Caco-2 (cell line): ENCODE data around the gene HMCN1. TPM values are rescaled to one million over a fixed set of nuclear protein-coding genes. Genes with fewer than 3 reads are reported as not detected.

ENCODE experiments used
- BruUV-seq: library from RNA; stranded (reverse); fragments of 400-500 nt; replicated peaks from 2 replicates; lab custom pipeline; 2021; lab: Mats Ljungman, UMichigan
- CTCF ChIA-PET: fragments of 300-600 bp; sonication (Branson Sonifier 250); formaldehyde crosslinking; loops from one replicate; lab custom pipeline; 2022; ENCODE audit warnings: antibody characterized with exemption; lab: Charles Lee
- POLR2A ChIA-PET: fragments of 300-600 bp; sonication (Branson Sonifier 250); formaldehyde crosslinking; loops from one replicate; lab custom pipeline; 2022; ENCODE audit warnings: antibody characterized with exemption; lab: Charles Lee
- DNase-seq, 2 experiments: peaks; one replicate each; pipeline versions ENCODE4 v3.0.0 to v3.0.0-alpha.2; 2020 to 2022
- H3K27me3 ChIP-seq: replicated peaks from 2 replicates; pipeline ENCODE4 v1.6.0; 2011; ENCODE audit warnings: low read length; ENCODE audit not compliant: control insufficient read depth, insufficient read depth
- H3K36me3 ChIP-seq: 2 replicates; pipeline ENCODE4 v1.5.1; 2011; ENCODE audit warnings: low read length; ENCODE audit not compliant: control insufficient read depth, insufficient read depth
- H3K4me1 ChIP-seq: fragments of 250-450 bp; sonication (Bioruptor Pico); 2 replicates; pipeline ENCODE4 v1.5.1; 2020; ENCODE audit warnings: mild to moderate bottlenecking
- H3K4me3 ChIP-seq: 2 replicates; pipeline ENCODE4 v1.5.1; 2011; ENCODE audit warnings: low read depth, mild to moderate bottlenecking, control low read depth, low read length
- H3K9me3 ChIP-seq: fragments of 250-450 bp; sonication (Bioruptor Pico); 2 replicates; pipeline ENCODE4 v1.5.1; 2020; ENCODE audit warnings: mild to moderate bottlenecking, moderate library complexity
- H3K27ac Mint-ChIP-seq: one replicate; pipeline ENCODE4 v1.8.0; 2022; ENCODE audit warnings: mixed read lengths; ENCODE audit not compliant: unreplicated experiment
- H3K27me3 Mint-ChIP-seq: one replicate; pipeline ENCODE4 v1.8.0; 2022; ENCODE audit warnings: mixed read lengths; ENCODE audit not compliant: insufficient read depth, unreplicated experiment
- H3K36me3 Mint-ChIP-seq: one replicate; pipeline ENCODE4 v1.8.0; 2022; ENCODE audit warnings: mild to moderate bottlenecking, mixed read lengths; ENCODE audit not compliant: insufficient read depth, unreplicated experiment
- H3K4me1 Mint-ChIP-seq: one replicate; pipeline ENCODE4 v1.8.0; 2022; ENCODE audit warnings: low read depth, mixed read lengths; ENCODE audit not compliant: unreplicated experiment
- H3K4me3 Mint-ChIP-seq: one replicate; pipeline ENCODE4 v1.8.0; 2022; ENCODE audit warnings: mild to moderate bottlenecking, moderate library complexity, mixed read lengths; ENCODE audit not compliant: unreplicated experiment
- H3K9me3 Mint-ChIP-seq: one replicate; pipeline ENCODE4 v1.8.0; 2022; ENCODE audit warnings: mixed read lengths; ENCODE audit not compliant: unreplicated experiment
- CTCF ChIP-seq, 2 experiments: fragments of 200-600 bp in 1 of 2; IDR thresholded peaks; 1 replicate in 1 of 2; 2 replicates in 1 of 2; pipeline versions ENCODE4 v1.5.1 to v1.8.0; 2011 to 2022; ENCODE audit warnings: antibody characterized with exemption in 1 of 2, control low read depth in 1 of 2, inconsistent platforms in 1 of 2, low read depth in 1 of 2, low read length in 1 of 2, mild to moderate bottlenecking in 1 of 2, moderate library complexity in 1 of 2; ENCODE audit not compliant: insufficient read depth in 1 of 2, severe bottlenecking in 1 of 2, unreplicated experiment in 1 of 2
- intact Hi-C: fragments of 100-400 bp; cut with micrococcal nuclease; formaldehyde crosslinking; loops from one replicate; pipeline ENCODE4 v1.10.0; 2022; ENCODE audit not compliant: unreplicated experiment
- total RNA-seq: library from RNA; stranded (reverse); gene quantifications from 2 replicates; pipeline ENCODE4 v1.2.3, GENCODE V29; 2022

HMCN1 gene
- total RNA-seq, 1 experiment from 2014 or later, result 0.02 TPM

- no peak for TF ChIP-seq CTCF (IDR thresholded peaks at IDR 0.05; ENCODE audit: insufficient read depth in 1 of 2, low read depth in 1 of 2, low read length in 1 of 2, severe bottlenecking in 1 of 2, unreplicated experiment in 1 of 2)
- peaks cover 3% of the 10 kb centered on the region for H3K27me3 Mint-ChIP-seq
- Histone ChIP-seq H3K4me3 (no peak overlapping the region), H3K27me3 (no peaks in the 10 kb centered on the region), H3K36me3 (no peaks in the 10 kb centered on the region), H3K9me3 (no peaks in the 10 kb centered on the region), H3K4me1 (no peaks in the 10 kb centered on the region)
- H3K9me3 Mint-ChIP-seq, result no peaks in the 10 kb centered on the region
- CTCF ChIA-PET, result no interaction called here
- no TSS peak for BruUV-seq
- H3K27ac Mint-ChIP-seq, result no peak overlapping the region
- no peak for DNase-seq
- intact Hi-C loops, result no loop called here
- no peaks in the 10 kb centered on the region for H3K4me1 Mint-ChIP-seq
- H3K4me3 Mint-ChIP-seq, result no peak overlapping the region
- no peaks in the 10 kb centered on the region for H3K36me3 Mint-ChIP-seq
- POLR2A ChIA-PET, result no interaction called here
Observed at GRCh38 chr1:185974367-185975170, 240.4 kb downstream of the HMCN1 start.

- Histone ChIP-seq H3K36me3 (no peaks in the 10 kb centered on the region), H3K4me3 (no peak overlapping the region), H3K27me3 (no peaks in the 10 kb centered on the region), H3K9me3 (no peaks in the 10 kb centered on the region; the same call in 1 of the 2 replicates), H3K4me1 (no peaks in the 10 kb centered on the region)
- no peak overlapping the region for H3K27ac Mint-ChIP-seq
- intact Hi-C loops, result no loop called here
- CTCF ChIA-PET, result no interaction called here
- TF ChIP-seq CTCF (IDR thresholded peaks at IDR 0.05; ENCODE audit: insufficient read depth in 1 of 2, low read depth in 1 of 2, low read length in 1 of 2, severe bottlenecking in 1 of 2, unreplicated experiment in 1 of 2), result no peak
- POLR2A ChIA-PET, result no interaction called here
- H3K9me3 Mint-ChIP-seq, result no peaks in the 10 kb centered on the region
- H3K36me3 Mint-ChIP-seq, result no peaks in the 10 kb centered on the region
- H3K4me3 Mint-ChIP-seq, result no peak overlapping the region
- no peak for DNase-seq
- no TSS peak for BruUV-seq
- H3K4me1 Mint-ChIP-seq, result no peaks in the 10 kb centered on the region
- peaks cover 2% of the 10 kb centered on the region for H3K27me3 Mint-ChIP-seq
Observed at GRCh38 chr1:185980891-185981290, 246.7 kb downstream of the HMCN1 start.

GRCh38 chr1:185984113-185984836, 250.1 kb downstream of the HMCN1 start:
- no peaks in the 10 kb centered on the region for H3K4me1 ChIP-seq
- H3K4me3 ChIP-seq, result no peak overlapping the region
- CTCF ChIA-PET, result no interaction called here
- no peak for DNase-seq
- POLR2A ChIA-PET, result no interaction called here
- no peaks in the 10 kb centered on the region for H3K27me3 ChIP-seq
- TF ChIP-seq CTCF (IDR thresholded peaks at IDR 0.05; ENCODE audit: insufficient read depth in 1 of 2, low read depth in 1 of 2, low read length in 1 of 2, severe bottlenecking in 1 of 2, unreplicated experiment in 1 of 2), result no peak
- no peaks in the 10 kb centered on the region; the same call in 1 of the 2 replicates for H3K9me3 ChIP-seq
- Mint-ChIP-seq H3K27me3 (peaks cover 2% of the 10 kb centered on the region), H3K36me3 (no peaks in the 10 kb centered on the region), H3K9me3 (no peaks in the 10 kb centered on the region), H3K27ac (no peak overlapping the region), H3K4me1 (no peaks in the 10 kb centered on the region), H3K4me3 (no peak overlapping the region)
- H3K36me3 ChIP-seq, result no peaks in the 10 kb centered on the region
- intact Hi-C loops, result no loop called here
- no TSS peak for BruUV-seq
